Measurements from ENCODE around the gene OSBPL6.
"Not testable (repeated sequence)": the region's sequence is repeated elsewhere in the genome, so short reads cannot be mapped to it uniquely, and the experiment has no call there.

DNA sequence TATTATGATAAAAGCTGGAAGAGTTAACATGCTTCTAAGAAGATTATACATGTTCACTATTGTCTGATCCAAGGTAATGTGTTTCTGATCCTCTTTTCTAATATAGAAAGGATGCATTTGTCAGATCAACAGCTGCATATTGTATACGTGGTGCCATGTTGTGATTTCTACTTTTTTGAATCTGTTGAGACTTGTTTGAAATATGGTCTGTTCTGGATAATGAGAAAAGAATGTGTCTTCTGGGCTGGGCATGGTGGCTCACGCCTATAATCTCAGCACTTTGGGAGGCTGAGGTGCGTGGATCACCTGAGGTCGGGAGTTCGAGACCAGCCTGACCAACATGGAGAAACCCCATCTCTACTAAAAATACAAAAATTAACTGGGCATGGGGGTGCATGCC, 229.4 kb downstream of the OSBPL6 start:
- TF ChIP-seq POLR2A (IDR thresholded peaks at IDR 0.05; ENCODE audit: low read depth); CTCF (IDR thresholded peaks at IDR 0.05): not testable (repeated sequence)
